ENCODE measurements around the gene PROZ.

DNA sequence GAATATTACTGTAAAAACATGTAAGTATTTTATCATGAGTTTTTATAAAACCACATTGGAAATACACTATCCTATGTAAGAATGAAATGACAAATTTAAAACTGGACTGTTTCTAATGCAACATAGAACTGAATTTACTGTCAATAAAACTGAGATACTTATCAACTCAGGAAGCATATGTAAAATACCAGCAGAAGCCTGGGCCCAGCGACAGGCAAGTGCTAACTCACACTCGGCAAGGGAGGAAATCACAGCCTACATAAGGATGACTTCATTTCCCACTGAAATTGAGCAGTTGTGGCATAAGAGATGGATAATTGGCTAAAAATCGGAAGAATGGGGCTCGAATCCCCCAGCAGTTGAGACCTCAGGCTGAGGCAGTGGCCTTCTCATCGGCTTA, 12.1 kb downstream of the PROZ start:
- TF ChIP-seq EZH2 (IDR thresholded peaks at IDR 0.05; ENCODE audit: insufficient read depth, poor library complexity, severe bottlenecking), result no peak
- TF ChIP-seq EZH2phosphoT487 (IDR thresholded peaks at IDR 0.05; ENCODE audit: insufficient read depth, low read depth), result no peak
